Activated CD8-positive, alpha-beta T cell treated with anti-CD3 and anti-CD28 coated beads, Interleukin-2, amount 10 ng/mL, durations not matched to agents 7 days and 5 days (primary cell): ENCODE measurements around the gene PKD2L1. TPM values are rescaled to one million over a fixed set of nuclear protein-coding genes. Genes with fewer than 3 reads are reported as not detected.

Source experiments
- total RNA-seq, 2 experiments: library from RNA; stranded (reverse); gene quantifications; one replicate each; pipeline ENCODE4 v1.2.3, GENCODE V29; 2021

PKD2L1 gene
- total RNA-seq, 2 experiments from 2014 or later, result 0.10 to 0.68 TPM

Other genes starting within 250 kb of the PKD2L1 start
- not detected for gene CPN1, start 248.4 kb downstream of the PKD2L1 start, total RNA-seq
- 10 to 100 TPM; 14.9 to 17.0 TPM for gene ERLIN1, start 144.2 kb downstream of the PKD2L1 start, total RNA-seq
- 10 to 100 TPM; 25.2 to 28.1 TPM for gene CHUK, start 100.6 kb downstream of the PKD2L1 start, total RNA-seq
- 10 to 100 TPM; 42.9 to 46.9 TPM for gene CWF19L1, start 62.6 kb downstream of the PKD2L1 start, total RNA-seq
- 10 to 100 TPM; 49.9 to 54.6 TPM for gene BLOC1S2, start 43.5 kb downstream of the PKD2L1 start, total RNA-seq
- gene SCD, start 17.0 kb upstream of the PKD2L1 start, total RNA-seq, result 100 to 1,000 TPM; 239 to 240 TPM
- gene WNT8B, start 132.8 kb upstream of the PKD2L1 start, total RNA-seq, result under 1 TPM; 0.18 to 0.37 TPM
- 100 to 1,000 TPM; 164 to 172 TPM for gene SEC31B, start 189.6 kb upstream of the PKD2L1 start, total RNA-seq
- gene NDUFB8, start 199.6 kb upstream of the PKD2L1 start, total RNA-seq, result 100 to 1,000 TPM; 290 to 293 TPM
- gene HIF1AN, start 205.7 kb upstream of the PKD2L1 start, total RNA-seq, result 10 to 100 TPM; 46.5 to 48.1 TPM